HG03064 (cell line): ENCODE data around the gene GNL1.

Experiments used
- ATAC-seq: cut with Tn5 transposase; IDR thresholded peaks from one replicate; pipeline ENCODE4 v1.9.1; 2021; ENCODE audit warnings: low read depth; ENCODE audit not compliant: unreplicated experiment

Gene GNL1

DNA sequence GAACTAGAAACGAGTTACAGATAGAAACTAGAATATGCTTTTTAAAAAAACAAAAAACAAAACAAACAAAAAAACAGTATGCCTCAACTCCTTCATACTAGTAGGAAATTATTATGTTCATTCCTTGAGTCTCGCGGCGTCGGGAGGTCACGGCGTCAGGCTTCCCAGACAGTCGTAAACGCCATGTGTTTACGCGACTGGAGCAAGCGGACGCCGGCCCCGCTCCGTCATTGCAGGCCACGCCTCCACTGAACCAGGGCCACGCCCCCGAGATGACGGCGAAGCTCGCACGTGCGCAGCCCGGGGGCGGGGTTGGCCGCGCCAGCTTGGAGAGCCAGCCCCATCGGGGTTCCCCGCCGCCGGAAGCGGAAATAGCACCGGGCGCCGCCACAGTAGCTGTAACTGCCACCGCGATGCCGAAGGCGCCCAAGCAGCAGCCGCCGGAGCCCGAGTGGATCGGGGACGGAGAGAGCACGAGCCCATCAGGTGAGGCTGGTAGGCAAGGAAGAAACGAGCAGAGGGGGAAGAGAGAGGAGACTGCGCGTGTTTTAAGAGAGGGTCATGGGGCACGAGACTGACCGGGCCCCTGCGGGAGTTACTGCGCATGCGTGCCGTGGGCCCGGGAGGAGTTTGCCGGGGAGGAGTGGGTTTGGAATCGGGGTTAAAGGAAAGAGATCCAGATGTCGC is 14.9 kb upstream of the GNL1 start, which contains the start of gene ABCF1:
ABCF1 (plus strand) TSS at position 368 of the 687 bp plus-strand sequence; CDS start at position 414, 46 bp downstream.
- peak; percentile 90 for ATAC-seq

DNA sequence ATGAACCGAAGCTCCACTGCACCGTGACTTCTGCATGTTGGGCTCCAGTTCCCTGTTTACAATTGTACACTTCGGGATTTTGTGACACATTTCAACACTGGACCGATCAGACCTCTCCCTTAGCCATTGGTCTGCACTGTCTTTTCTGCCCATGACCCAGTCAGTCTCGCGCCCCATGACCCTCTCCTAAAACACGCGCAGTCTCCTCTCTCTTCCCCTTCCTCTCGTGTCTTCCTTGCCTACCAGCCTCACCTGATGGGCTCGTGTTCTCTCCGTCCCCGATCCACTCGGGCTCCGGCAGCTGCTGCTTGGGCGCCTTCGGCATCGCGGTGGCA is 14.4 kb upstream of the GNL1 start:
- ATAC-seq: peak; percentile 23

DNA sequence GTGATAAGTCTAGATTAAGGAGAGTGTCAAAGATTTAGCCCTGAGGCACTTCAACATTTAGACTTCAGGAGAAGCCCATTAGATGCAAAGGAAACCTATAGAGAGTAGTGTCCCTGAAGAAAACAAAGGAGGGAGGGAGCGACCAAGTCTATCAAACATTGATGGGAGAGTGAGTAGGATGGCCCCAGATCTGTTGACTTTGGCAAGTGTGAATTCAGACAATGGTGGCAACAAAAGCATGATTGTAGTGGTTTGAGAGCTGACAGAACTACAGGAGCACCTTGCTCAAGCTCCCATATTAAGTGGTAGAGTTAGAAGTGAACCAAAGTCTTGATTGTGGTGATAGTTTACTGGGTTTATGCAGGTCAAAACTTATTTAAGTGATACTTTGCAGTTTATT is 14.0 kb upstream of the GNL1 start:
- ATAC-seq: no peak

DNA sequence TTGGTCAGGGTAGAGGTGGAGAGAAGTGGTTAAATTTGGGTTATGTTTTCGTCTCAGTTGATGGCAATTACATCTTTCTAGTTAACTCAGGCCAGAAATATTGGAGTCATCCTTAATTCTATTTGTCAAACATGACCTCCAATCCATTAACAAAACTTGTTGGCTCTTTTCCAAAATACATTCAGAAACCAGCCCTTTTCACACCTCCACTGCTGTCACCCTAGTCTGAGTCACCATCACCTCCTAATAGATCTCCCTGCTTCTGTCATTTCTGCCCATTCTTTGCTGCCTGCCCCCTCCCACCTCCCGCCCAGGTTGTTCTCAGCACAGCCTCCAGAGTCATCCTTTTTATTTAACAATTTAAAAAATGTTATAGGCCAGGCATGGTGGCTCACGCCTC is 12.0 kb upstream of the GNL1 start:
- no peak for ATAC-seq

DNA sequence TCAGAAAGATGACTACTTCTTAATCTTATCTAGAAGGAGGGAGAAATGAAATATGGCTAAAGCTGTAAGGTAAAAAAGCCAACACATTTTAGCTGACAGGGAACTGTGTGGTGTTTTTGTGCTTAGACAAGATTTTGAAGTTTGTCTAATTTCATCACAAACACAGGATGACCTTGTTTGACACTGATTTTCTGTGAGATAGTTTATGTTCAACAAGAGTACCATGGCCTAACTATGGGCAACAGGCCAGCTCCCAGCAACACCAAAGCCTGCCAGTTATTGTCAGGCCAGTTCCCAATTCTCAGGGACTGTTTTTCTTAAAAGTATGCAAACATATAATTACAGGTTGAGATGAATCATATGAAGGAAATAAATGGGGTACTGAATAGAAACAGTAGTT is 9.5 kb upstream of the GNL1 start:
- ATAC-seq: no peak

DNA sequence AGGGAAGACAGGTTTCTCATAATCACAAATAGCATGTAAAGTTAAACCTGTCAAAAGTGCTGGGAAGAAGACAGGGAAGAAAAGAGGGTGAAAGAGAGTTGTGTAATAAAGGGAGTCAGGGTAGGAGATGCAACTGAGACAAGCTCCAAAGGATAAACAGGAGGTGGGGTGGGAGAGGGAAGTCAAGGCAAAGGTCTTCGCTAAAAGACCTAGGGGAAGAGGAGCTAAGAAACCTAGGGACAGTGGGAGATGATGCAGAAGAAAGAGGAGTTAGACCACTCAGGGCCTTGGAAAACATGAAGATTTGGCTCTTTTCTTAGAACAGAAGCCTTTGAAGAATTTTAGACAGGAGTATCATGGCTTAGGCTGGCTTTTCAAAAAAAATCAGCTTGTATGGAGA is 7.8 kb upstream of the GNL1 start:
- no peak for ATAC-seq

DNA sequence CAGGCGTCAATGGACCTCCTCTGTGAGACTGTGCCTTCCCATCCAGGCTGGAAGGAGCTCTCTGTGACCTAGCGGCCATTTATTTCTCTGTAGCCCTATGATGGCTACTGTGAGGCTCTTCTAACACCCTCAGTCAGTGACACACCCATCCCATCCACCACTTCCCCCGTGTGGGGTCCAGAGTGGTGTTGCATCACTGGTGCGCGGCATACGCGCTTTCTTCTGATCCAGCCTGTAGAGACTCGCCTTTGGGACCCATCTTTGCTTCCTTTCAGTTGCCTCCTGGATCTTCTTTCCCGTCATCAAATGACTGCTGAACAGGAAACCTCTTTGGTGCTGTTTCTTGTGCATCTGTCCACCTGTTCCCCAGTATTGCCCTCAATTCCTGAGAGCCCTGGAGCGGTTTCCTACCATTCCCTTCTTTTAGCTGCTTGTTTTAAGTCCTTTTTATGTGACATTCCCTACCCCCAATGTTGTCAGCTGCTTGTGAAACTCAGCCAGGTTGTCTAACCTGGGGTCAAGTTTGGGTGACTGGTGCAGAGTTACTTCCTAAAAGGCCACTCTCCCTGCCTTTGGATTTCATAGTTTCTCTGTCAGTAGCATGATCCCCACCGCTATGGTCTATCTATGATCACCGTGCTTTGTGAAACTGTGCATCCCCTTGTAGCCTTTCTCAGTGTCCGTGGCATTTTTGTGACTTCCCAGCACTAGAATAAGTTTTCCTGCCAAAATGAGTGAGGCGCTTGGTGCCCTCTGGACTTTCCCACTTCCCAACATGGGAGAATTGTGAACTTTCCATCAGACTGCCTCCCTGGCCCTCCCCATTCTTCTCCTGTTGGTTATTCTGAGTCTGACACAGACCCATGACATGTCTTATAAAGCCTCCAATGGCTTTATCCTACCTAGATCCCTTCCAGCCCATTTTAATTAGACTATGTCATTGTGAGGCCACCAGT is 6.5 kb upstream of the GNL1 start:
- ATAC-seq: no peak

DNA sequence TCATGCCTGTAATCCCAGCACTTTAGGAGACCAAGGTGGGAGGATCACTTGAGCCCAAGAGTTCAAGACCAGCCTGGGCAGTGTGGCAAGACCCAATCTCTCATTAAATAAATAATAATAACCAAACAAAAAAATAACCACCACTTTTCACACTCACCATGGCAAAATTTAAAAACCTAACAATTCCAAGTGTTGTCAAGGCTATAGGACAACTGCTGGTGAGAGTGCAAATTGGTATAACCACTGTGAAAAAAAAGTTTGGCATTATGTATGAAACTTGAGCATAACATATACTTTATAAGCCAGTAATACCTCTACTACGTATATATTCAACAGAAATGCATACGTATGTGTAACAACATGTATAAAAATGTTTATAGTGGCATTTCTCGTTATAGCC is 4.6 kb upstream of the GNL1 start:
- no peak for ATAC-seq

DNA sequence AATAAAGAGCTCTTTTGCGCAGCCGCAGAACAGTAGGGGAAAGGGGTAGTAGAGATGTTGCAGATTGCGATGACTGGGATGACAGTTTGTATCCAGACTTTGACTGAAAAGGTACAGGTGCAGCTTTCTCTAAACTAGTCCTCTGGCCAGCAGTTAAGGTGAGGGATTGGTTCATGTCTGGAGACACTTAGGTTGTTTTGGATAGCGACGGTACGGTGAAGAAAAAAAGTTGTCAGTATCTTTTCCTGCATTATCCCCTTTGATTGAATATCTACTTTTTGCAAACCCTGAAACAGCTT is 1.3 kb upstream of the GNL1 start:
- ATAC-seq: no peak

DNA sequence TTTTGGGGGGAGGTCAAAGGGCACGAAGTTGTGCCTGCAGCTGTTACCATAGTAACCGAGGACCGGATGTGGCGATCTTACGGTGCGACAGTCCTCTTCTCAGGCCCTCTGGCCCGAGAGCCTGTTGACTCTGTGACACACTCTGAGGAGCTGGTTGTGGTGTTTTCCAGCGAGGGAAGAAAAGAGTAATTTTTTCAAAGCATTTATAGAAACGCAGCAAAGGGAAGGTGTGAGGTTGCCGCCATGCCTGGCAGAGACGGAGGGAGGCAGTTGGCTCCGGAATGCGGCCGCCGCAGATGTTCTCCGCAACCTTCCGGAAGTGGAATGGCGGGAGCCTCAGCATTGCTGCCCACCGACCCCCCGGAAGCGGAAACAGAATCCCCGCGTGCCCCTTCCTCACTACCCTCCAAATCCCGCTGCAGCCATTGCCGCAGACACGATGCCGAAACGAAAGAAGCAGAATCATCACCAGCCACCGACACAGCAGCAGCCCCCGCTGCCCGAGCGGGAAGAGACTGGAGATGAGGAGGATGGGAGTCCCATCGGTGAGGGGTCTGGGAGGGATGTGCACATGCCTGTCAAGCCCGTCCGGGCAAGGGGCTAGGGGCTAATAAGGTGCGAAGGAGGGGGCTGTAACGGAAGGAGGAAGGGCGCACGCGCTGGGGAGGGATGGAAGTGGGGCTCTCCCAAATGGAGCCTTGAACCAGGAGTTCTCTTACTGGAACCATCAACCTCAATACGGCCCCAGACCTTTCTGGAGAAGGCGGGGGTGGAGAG is 805 bp upstream of the GNL1 start, which contains the start of gene PRR3:
PRR3 (plus strand) TSS at position 390 of the 777 bp plus-strand sequence; CDS start at position 440, 50 bp downstream.
- peak; percentile 49 for ATAC-seq

DNA sequence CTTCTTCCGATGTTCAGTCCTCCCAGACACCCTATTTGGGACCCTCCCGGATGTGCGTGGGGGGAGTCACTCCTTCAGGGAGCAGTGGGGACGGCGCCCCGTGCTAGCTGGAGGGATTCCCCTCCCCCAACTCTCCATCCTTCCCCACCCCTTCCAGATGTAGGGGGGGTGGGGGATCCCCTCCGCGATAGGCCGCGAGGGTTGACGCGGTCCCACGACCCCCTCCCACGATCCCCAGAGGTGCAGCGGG is 548 bp downstream of the GNL1 start:
- ATAC-seq: peak; percentile 5

DNA sequence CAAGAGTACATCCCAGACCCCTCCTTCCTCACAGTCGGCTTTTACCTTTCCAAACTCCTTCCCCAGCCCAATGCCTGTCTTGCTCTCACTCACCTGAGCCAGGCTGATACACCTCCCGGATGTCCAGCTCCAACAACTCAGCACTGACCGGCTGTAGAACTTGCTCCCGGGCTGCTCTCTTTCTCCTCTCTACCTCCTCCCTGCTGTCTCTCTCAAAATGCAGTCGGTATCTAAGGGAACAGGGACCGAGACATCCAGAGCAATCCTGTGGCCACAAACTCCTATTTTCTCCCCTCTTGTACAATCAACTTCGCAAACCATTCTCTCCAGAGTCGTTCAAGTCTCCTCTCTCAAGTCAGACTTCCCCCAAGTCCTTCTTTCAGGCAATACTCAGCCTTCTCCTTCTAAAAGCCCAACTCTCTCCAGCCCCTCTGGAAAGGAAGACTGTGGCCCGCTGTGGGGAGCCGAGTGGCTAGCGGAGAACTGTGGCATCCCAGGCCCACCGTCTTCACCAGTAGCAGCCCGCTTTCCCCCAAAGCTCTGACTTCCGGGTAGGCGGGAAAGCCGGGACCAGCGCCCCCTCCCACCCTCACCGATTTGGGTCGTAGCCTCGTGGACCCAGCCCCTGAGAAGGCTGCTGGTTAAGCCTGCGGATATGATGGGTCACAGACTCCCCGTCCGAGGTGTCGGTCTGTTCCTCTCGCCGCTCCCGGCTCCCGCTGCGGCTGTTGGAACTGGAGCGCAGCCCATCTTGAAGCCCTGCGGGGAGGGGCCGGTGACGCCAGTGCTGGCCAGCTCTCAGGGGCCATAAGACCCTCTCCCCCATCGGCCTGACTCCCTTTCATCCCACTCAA is 1.1 kb downstream of the GNL1 start:
- ATAC-seq: no peak

DNA sequence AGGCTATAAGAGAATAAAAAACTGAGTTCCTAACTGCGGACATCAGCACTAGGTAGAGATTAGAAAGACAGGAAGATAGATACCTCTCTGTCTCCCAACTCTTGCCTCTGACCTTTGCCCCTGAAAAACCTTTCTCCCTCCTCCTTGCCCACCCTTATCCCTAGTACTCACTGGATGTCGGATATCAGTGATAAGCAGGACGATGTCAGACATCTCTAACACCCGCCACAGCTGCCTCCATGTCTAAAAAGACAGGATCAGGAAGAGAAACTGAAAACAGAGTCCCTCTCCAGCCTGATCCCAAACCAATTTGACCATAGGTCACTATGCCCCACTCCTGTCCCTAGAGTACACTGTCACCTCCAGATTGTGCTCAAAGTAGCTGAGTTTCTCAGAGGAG is 1.9 kb downstream of the GNL1 start:
- no peak for ATAC-seq

DNA sequence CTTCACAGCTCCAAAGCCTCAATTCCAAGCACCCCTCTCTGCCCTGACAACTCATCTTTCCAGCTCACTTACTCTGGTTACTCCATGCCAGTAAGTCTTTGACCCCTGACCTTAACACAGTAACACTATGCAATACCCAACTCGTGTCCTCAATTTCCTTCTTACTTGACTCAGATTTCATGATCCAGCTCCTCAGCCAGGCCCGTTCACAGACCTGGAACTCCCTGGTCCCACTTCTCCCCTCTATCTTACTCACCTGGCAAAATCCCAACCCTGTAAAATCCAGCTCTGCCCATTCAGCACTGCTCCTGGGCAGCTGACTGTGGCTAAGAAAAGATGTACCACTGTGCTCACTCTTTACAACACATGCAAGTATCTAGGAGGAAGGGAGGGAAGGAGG is 7.9 kb downstream of the GNL1 start:
- no peak for ATAC-seq

DNA sequence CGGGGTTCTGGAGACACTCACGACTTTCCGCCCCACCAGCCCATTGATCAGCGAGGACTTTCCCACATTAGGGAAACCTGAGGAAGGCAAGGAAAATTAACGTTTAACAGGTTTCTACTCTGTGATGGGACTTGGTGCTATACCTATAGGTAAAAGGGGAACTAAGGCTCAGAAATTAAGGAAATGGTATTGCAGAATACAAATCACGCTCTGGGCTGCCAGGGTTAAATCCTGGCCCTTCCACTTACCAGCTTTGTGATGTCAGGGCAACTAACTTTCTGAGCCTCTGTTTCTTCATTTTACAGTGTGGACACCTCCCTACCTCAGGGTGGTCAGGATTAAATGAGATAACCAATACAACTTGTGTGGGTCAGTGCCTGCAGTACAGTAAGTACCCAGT is 8.8 kb downstream of the GNL1 start:
- ATAC-seq: no peak

DNA sequence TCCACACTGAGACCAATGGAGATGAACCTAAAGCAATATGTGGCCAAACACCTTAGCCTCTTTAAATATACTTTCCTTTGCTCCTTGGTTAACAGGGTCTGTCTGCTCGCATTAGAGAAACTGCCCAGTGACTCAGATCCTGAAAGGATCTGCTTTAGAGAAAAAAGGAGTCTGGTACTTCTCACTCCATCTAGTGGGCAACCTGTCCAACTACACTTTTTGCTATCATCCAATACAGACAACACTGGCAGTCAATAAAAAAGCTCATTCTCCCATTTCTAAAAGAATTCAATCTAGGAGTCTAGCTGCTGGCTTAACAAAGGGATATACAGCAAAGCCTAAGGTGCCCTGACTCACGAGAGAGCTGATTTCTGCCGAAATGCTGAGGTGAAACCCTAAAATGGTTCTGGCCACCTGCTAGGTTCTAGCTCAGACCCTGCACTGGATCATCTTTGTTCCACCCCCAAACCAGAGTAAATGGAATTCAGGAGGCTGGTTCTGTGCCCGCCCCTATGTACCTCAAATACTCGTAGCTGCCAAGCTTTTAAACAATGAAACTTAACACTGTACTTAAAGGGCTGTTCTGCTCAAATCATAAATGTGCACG is 11.5 kb downstream of the GNL1 start:
- no peak for ATAC-seq

DNA sequence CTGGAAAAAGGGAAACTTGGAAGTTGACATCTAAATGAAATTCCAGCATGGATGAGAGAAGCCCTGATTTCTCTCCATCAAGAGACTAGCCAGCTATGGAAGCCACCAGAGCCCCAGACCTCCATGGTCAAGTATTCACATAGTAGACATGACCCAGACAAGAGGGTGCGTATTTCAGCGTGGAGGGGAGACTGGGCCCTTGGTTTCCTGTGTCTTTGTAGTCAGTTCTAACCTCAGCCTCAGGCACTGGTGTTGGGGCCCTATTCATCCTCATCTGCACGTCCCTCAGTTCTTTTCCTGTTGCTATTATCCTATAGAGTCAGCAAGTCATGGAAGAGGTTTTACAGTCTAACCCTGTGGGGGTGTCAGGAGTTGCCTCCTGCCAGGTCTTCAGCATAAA is 12.5 kb downstream of the GNL1 start:
- no peak for ATAC-seq

DNA sequence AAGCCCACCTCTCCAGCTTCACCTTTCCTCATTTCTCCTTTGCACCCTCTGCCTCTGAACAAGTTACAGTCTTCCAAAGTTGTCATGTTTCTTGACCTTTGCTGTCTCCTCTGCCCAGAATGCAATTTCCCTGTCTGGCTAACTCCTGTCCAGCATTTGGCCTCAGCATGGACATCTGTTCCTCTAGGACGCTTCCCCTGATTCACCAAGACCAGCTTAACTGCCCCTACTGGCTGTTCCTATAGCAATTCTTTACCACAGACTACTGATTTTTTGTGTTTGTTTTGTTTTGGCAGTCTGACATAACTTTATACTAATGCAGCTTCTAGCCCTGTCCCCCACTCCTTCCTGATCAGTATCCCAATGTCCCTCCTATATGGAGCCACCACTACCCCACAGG is 13.4 kb downstream of the GNL1 start:
- no peak for ATAC-seq

DNA sequence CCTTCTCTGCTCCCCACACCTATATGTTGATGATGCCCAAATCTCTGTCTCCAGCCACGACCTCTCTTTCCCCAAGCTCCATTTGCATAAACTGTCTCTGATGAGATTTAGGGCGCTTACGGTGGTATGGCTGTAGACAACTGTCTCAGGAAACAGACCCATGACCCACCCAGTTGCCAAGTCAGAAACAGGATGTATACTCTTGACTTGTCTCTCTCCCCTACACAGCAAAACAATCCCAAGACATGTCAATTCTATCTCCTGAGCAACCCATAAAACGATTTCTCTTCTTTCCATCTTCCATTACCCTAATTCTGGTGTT is 13.9 kb downstream of the GNL1 start:
- ATAC-seq: no peak
